ENCODE results near the gene CACNA2D2. TPM values are rescaled to one million over a fixed set of nuclear protein-coding genes. Genes with fewer than 3 reads are reported as not detected.

The CACNA2D2 gene
- total and polyA plus RNA-seq, 2 of the 13 experiments (the other 11 are each of a cell fraction or from before 2014, with no cell fraction given): not detected

- TF ChIP-seq ZHX1 (CRISPR knock-in tag; IDR thresholded peaks at IDR 0.05; ENCODE audit: low read depth) (peak; percentile 77), PCBP1 (IDR thresholded peaks at IDR 0.05; ENCODE audit: borderline replicate concordance, low read depth, low read length) (peak; percentile 97), ZNF510 (CRISPR knock-in tag; IDR thresholded peaks at IDR 0.05; ENCODE audit: low read depth) (no peak), BATF2 (CRISPR knock-in tag; IDR thresholded peaks at IDR 0.05) (no peak), TRAFD1 (CRISPR knock-in tag; IDR thresholded peaks at IDR 0.05; ENCODE audit: borderline replicate concordance) (0 out of 2 replicates have a peak, but pooled peaks have one; percentile 3), KAT7 (CRISPR knock-in tag; IDR thresholded peaks at IDR 0.05; ENCODE audit: borderline replicate concordance) (peak; percentile 58; the same call in 1 of the 2 replicates), TBL1XR1 (IDR thresholded peaks at IDR 0.05; ENCODE audit: borderline replicate concordance, low read length, partially characterized antibody) (peak; percentile 4), CBFB (CRISPR knock-in tag; IDR thresholded peaks at IDR 0.05) (no peak), ZNF44 (CRISPR knock-in tag; IDR thresholded peaks at IDR 0.05) (no peak), KLF9 (CRISPR knock-in tag; IDR thresholded peaks at IDR 0.05; ENCODE audit: low read depth) (no peak), ZNF121 (CRISPR knock-in tag; IDR thresholded peaks at IDR 0.05) (no peak), PTBP1 (IDR thresholded peaks at IDR 0.05; ENCODE audit: low read depth, low read length, poor library complexity, severe bottlenecking) (no peak), U2AF2 (IDR thresholded peaks at IDR 0.05; ENCODE audit: low read depth, low read length) (no peak), ZUFSP (CRISPR knock-in tag; IDR thresholded peaks at IDR 0.05; ENCODE audit: borderline replicate concordance) (no peak), NFE2L2 (IDR thresholded peaks at IDR 0.05; ENCODE audit: low read length) (no peak), ZNF891 (CRISPR knock-in tag; IDR thresholded peaks at IDR 0.05) (peak; percentile 7; the same call in 1 of the 2 replicates), ZSCAN12 (CRISPR knock-in tag; IDR thresholded peaks at IDR 0.05) (no peak), SRSF4 (IDR thresholded peaks at IDR 0.05; ENCODE audit: low read depth, low read length, poor library complexity, severe bottlenecking) (no peak), ZNF274 (CRISPR knock-in tag; IDR thresholded peaks at IDR 0.05) (0 out of 2 replicates have a peak, but pooled peaks have one; percentile 26), SSRP1 (CRISPR knock-in tag; IDR thresholded peaks at IDR 0.05) (0 out of 2 replicates have a peak, but pooled peaks have one; percentile 32), ZNF414 (CRISPR knock-in tag; IDR thresholded peaks at IDR 0.05) (no peak)
Observed at GRCh38 chr3:50321336-50322114, 181.9 kb downstream of the CACNA2D2 start (continued).

Measured in HepG2 (cell line).